HG03469 (cell line): ENCODE results near the gene EXOSC10.
"Not testable (repeated sequence)": the region's sequence is repeated elsewhere in the genome, so short reads cannot be mapped to it uniquely, and the experiment has no call there.

Experiments
- ATAC-seq: cut with Tn5 transposase; IDR thresholded peaks from one replicate; pipeline ENCODE4 v1.9.1; 2021; ENCODE audit warnings: mild to moderate bottlenecking, moderate library complexity, moderate number of reproducible peaks; ENCODE audit not compliant: unreplicated experiment

Gene EXOSC10

DNA sequence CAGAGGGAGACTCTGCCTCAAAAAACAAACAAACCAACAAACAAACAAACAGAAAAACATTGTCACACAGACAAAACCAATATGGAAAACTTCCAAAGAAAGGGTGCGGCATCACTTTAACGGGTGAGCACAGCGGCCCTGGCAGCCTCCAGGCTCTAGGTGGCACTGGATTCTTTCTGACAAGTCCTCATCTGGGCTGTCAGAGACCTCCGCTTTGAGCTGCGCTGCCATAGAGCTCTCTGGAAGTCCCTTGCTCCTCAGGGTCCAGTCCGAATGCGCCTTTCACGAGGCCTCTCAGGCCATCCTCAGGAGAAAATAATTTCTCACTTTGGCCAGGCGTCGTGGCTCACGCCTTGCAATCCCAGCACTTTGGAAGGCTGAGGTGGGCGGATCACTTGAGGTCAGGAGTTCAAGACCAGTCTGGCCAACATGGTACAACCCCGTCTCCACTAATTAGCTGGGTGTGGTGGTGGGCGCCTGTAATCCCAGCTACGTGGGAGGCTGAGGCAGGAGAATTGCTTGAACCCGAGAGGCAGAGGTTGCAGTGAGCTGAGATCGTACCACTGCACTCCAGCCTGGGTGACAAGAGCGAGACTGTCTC lies 35.6 kb downstream of the EXOSC10 start:
- not testable (repeated sequence) for ATAC-seq

DNA sequence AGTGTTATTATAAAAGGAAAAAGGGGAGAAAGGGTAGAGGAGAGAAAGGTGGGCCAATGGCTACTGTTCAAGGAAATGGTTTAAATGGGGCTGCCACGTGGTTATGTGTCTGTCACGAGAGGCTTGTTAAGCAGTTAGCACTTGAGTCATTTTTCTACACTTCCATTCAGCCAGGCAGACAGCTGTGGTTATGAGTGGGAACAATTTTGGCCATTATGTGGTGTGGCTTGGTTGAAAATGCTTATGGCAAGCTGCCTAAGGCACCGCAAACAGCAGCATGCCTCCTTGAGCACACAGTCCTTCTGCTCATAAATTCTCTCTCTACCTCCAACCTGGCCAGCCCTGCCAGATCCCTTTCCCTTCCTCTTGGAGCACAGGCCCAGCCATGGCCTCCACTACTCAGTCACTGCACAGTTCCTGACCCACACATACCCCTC lies 36.7 kb downstream of the EXOSC10 start:
- ATAC-seq: no peak

DNA sequence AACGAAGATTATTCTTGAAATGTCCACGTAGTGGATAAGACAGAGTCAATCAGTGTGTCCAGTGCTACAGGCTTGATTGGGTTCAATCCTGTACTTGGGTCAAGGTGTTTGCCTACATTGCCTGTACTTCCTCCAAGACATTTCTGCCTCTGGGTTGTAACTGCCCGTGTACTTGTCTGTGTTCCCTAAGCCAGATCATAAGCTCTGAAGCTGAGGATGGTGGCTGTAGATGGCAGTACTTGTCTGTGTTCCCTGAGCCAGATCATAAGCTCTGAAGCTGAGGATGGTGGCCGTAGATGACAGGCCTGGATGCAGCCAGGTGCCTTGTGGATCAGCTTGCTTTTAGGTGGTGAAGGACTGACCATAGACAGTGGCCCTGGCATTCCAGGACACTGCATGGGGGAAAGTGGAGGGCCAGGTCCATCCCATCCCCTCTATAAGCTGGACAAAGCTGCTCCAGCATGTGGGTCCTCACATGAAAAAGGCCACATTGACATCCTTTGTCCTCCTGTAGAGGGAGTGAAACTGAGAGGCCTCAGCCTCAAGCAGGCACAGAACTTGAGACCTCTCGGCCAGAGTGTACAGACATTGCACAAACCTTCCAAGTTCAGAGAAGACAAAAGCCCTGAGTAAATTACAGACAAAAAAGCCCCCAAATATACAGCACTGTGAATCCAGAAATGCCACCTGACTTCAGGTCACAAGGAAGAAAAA lies 37.9 kb downstream of the EXOSC10 start:
- ATAC-seq: no peak

DNA sequence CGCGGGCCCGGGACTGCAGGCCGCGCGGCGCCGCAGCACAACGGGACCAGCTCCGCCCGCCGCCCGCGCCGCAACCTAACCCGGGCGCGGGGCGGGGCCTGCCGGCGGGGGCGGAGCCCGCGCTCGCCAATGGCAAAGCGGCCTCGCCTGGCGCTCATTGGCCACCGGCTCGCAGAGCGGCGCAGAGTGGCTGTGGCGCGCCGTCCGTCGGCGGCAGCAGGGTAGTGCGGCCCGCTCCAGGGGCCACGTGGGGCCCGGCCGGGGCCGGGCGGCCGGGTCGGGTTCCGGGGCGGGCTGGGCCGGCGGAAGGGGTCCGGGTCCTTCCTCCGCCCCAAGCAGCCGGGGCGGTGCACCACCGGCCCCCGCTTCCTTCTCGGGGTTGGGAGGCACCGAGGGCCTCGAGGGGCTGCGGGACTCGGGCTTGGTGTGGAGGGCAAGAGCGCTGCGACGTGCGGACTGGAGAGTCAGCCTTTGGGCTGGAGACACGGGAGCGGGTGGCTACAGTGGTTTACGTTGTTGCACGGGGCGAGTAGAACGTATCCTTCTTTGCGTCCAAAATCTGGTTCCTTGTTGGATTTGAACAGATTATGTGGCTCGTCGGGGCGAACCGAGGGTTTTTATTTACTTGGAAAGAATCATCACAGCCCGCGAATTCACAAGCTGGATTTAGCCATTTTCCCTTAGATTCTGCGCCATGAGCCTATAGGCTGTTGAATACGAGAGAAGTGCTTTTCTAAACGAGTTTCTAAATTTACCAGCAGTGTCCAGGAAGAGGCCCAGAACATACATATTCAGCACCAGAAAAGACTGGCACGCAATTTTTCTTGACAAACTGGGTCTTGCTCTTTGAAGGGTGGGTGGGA lies 39.5 kb downstream of the EXOSC10 start, which contains the start of gene SRM:
Gene SRM (minus strand): TSS at position 51 of the 863 bp plus-strand sequence. CDS start 75 bp downstream, outside the sequence.
- ATAC-seq: peak; percentile 75

DNA sequence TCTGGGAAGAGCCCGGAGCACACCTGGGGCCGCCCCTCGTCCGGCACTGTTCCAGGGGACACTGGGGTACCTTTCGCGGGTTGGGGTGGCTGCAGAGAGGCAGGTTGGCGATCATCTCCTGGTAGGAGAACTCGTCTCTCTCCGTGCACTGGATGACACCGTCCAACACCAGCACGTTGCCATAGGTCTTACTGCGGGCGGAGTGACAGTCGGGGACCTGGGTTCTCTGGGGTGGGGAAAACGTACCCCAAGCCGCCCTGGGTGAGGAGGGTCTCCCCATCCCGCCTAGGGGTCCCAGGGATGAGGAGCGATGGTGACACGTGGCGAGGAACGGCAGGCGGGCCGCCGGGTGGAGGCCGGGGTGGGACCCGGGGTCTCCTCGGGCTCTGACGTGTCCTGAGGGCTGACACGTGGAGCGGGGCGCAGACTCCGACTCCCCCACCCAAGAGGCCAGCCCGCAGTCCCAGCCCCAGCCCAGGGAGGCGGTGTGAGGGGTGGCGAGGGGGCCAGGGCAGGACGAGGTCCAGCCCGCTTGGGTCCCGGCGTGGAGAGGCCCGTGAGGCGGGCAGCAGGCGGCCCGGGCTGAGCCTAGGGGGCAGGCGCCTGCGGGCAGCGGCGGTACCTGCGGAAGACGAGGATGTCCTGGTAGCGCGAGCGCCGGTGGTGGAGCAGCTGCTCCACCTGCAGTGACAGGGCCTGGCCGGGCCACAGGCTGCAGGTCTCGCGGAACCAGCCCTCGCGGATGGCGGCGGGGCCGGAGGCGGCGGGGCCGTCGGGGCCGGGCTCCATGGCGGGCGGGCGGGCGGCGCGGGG lies 40.3 kb downstream of the EXOSC10 start:
- no peak for ATAC-seq

DNA sequence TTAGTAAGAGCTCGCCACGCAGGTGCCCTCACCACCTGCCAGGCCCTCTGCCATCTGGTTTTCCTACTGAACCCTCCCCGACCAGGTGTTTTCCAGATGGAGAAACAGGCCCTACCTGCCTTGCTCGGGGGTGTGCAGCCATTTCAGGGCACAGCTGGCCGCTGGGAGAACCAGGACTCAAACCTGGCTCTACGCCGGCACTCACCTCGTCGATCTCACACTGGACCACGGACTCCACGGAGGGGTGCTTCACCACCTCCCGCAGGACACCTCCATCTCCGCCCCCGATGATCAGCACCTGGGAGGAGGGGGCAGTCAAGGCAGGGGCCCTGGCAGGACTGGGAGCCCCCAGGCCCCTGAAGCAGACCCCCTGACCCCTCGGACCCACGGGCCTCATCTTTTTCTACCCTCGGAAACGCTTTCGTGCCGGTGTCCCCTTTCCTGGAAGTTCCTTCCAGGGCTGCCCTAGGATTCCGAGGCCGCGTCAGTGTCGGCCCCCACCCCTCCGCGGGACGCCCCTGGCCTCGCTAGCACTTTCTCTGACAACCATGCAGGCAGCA lies 41.0 kb downstream of the EXOSC10 start:
- no peak for ATAC-seq

DNA sequence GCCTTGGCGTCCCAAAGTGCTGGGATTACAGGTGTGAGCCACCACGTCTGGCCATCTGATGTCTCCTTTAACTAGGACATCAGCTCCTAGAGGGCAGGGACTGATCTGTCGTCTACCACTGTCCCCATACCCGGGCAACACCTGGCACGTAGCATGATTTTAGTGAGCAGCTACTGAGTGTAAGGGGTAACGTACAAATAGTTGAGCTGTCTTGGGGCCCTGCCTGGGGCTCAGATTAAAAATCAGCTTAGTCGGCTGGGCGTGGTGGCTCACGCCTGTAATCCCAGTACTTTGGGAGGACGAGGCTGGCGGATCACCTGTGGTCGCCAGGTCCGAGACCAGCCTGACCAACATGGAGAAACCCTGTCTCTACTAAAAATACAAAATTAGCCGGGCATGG lies 41.6 kb downstream of the EXOSC10 start:
- no peak for ATAC-seq

DNA sequence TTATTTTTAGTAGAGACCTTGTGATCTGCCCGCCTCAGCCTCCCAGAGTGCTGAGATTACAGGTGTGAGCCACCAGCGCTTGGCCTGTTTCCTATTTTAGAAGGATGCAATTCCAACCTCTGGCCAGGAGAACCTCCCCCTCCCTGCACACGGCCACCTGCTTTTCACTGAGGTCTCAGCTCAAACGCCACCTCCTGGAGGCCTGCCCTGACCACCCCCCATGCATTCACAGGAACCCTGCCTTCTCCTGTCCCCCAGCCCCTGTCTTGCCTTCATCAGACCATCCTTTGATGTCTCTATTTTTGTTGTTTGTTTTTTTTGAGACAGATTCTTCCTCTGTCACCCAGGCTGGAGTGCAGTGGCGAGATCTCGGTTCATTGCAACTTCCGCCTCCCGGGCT lies 42.2 kb downstream of the EXOSC10 start:
- no peak for ATAC-seq

DNA sequence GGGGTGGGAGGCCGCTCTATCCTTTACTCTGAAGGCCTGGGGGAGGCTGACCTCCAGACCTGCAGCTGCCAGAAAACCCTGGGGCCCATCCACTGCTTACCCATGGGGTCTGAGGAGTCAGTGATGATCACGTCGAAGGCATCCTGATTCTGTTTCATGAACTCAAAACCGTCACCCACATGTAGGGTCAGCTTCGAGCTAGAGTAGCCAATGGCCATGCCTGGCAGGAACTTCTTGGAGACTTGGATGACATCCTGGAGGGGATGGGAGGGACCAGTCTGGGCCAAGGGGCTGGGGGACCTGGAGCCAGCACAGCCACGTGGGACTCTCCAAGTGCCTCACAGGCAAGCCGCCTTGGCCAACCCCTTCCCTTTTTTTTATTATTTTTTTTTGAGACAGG lies 43.2 kb downstream of the EXOSC10 start:
- ATAC-seq: no peak

DNA sequence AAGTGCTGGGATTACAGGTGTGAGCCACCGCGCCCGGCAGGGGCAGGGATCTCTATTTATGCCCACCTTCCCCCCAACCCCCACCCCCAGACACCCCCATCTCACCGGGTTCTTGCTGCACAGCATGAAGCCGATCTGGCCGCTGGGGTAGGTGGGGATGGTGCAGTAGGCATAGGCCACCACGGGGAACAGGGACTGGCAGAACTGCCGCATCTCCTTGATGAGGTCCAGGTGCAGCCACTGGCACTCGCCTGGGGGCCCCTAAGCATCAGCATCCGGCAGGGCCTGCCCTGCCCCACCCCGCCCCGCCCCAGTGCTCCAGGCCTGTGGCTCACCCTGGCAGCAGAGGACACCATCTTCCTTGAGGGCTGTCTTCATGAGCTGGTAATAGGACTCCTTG lies 44.0 kb downstream of the EXOSC10 start:
- ATAC-seq: no peak

DNA sequence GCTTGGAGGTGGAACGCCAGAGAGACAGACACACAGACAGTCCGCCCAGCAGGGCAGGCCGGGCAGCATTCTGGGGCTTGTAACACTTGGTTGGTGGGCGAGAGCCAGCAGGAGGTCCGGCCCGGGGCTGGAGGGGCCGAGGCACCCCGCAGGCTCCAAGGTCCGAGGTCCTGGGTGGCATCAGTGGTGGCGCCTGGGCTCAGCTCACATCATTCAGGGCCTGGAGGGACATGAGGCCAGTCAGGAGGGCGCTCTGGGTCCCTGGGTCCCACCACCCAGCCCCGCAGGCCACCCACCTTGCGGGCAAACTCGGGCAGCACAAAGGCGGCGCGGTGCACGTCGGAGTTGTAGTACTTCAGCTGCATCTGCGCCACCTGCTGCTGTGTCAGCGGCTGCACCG lies 45.0 kb downstream of the EXOSC10 start:
- no peak for ATAC-seq

DNA sequence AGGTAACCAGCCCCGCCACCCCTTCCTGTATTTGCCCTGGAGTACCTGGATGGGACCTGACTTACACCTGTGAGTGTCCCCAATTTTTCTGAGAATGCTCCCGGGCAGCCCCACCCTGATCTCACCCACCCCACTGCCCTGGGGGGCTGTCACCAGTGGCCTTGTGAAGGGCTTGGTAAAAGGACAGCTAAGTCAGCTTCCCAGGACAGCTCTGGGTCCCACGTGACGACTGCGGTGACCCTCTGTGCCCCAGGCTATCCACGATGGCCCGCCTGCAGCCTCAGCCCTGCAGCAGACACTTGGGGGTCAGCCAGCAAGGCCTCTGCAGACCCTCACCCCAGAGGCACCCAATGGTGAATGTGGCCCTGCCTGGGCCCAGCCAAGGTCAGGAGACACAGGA lies 45.5 kb downstream of the EXOSC10 start:
- ATAC-seq: no peak

DNA sequence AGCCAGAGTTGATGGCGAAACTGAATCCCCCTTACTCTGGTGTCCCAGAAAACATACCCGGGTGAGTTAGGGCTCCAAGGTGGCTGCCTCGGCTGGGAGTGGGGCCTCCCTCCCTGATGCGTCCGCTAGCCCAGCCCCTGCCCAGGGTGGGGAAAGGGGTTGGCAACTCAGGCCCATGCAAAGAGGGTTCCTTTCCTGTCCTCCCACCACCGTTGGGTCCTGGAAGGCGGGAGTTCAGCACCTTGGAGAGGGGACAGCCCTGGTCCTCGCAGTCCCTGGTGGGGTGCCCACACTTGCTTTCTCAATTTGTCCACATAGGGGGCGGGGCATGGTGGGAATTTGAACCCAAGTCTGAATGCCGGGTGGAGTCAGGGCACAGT lies 45.9 kb downstream of the EXOSC10 start:
- ATAC-seq: no peak

DNA sequence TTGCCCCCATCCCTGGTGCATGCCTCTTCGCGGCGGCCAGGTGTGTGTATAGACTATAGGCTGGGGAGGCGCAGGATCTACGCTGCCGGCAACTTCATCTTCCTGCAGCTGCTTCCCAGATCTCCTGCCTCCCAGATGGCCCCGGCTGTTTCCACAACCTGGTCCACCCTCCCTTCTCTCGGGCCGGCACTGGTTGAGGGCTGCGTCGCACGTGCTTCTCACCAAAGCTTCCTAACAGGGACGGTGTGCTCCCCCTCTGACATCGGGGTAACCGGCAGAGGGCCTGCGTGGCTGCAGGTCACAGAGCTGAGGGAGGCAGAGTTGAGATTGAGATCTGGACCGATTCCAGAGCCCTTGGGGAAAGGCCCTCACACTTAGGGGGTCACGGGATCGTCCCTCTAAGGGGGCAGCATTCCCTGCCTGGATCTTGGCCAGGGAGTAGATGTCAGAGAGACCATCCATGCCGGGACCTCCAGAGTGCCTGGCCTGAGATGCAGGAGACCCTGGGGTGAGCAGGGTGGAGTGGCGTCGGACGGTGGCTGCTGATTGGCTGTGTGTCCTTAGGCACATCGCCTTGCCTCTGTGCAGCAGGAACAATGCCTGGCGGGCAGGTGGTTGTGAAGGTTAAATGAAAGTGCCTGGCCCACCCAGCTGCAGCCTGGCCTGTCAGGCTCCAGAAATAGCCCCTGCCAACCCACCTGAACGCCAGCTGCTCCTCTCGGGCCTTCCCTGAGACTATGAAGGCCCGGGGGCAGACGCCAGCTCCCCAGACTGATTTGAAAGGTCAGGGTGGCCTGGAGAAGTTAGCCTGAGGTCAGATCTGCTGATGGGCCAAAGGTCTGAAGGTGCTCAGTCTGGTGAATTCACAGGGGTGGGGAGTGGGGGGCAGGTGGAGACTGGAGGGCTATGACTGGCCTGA lies 46.6 kb downstream of the EXOSC10 start:
- no peak for ATAC-seq

DNA sequence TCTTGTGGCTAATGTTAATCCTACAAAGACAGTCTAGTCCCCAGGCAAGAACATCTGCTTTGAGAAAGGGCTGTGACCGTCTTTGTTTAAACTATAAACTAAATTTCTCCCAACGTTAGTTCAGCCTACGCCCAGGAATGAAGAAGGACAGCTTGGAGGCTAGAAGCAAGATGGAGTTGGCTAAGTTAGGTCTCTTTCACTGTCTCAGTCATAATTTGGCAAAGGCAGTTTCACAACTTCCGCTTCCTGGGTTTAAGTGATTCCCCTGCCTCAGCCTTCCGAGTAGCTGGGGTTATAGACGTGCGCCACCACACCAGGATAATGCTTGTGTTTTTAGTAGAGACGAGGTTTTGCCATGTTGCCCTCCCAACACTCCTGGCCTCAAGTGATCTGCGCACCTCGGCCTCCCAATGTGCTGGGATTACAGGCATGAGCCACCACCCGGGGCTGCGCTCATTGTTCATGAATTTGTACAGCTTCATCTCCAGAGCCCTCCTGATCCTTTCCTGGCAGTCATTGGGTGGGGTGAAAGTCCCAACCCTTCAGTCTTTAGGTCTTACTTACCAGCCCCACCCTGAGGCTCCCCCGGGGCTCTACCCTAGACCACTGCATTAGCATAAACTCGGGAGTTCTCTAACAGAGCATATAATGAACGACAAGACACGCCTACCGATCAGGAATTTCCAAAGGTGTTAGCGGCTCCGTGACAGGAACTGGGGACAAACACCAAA lies 47.7 kb downstream of the EXOSC10 start:
- no peak for ATAC-seq

DNA sequence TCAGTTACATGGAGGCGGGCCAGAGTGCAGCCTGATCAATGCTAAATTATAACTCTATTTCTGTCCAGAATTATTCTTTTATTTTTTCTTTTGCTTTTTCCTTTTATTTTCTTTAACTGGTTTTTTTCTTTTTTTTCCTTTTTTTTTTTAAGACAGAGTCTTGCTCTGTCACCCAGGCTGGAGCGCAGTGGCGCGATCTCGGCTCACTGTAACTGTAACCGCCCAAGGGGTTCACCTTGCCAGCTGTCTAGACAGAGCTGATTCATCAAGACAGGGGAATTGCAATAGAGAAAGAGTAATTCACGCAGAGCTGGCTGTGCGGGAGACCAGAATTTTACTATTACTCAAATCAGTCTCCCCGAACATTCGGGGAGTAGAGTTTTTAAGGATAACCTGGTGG lies 48.5 kb downstream of the EXOSC10 start:
- ATAC-seq: not testable (repeated sequence)

DNA sequence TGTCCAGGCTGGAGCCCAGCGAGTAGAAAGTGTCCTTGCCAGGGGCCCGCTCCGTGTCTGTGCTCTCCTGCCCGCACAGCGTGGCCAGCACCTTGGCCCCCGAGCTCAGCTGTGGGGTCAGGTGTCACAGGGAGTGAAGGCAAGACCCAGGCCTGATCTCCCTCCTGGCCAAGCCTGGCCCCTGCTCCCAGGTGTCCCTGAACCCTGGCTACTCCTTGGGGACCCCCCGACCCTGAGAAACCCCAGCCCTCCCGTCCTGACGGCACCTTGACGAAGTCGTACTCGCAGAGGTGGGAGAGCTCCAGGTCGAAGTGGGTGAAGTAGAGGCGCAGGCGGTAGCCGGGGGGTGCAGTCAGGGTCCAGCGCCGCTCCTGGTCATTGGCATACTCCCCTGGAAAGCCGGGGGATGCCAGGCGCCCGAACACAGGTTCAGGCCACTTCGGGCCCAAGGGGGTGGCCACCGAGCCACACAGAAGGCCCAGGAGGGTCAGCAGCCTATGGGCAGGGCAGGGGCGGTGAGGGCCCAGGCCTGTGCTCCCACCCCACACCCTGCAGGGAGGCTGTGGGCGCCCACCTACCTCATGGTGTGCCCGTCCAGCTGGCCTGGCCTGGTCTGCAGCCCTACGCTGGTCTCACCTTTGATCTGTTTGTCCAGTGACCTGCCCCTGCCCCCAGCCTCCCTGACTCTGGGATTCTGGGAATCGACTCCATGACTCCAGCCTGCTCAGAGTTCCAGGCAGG lies 52.9 kb downstream of the EXOSC10 start, which contains the start of gene MASP2:
Gene MASP2 (minus strand): TSS at position 615 of the 741 bp plus-strand sequence. CDS start 32 bp downstream, at position 583.
- no peak for ATAC-seq

DNA sequence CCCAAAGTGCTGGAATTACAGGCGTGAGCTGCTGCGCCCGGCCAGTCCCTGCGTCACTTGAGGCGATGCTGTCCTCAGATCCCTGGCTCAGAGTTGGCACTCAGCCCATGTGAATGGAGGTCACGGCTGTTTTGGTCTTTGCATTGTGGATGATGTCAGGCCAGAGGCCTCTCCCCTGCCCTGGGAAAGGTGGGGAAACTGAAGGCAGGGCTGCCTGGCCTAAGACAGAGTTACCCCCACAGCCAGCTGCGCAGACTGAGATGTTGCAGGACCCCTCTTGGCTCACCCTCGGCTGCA lies 53.5 kb downstream of the EXOSC10 start:
- ATAC-seq: no peak
